B cell (primary cell): ENCODE data around the gene CMTM6. TPM values are rescaled to one million over a fixed set of nuclear protein-coding genes. Genes with fewer than 3 reads are reported as not detected.

Source experiments
- ATAC-seq: fragments of 200-7000 bp; cut with Tn5 transposase; one replicate; pipeline ENCODE4 v1.10.0; 2021; ENCODE audit warnings: low read depth, mild to moderate bottlenecking, moderate number of reproducible peaks, moderate library complexity
- CTCF ChIA-PET: fragments of 350-600 bp; sonication (Branson Sonifier 250); formaldehyde crosslinking; loops from one replicate; lab custom pipeline; 2021; ENCODE audit warnings: antibody characterized with exemption, inconsistent platforms; lab: Charles Lee
- POLR2A ChIA-PET: fragments of 350-600 bp; sonication (Branson Sonifier 250); formaldehyde crosslinking; loops from one replicate; lab custom pipeline; 2021; ENCODE audit warnings: antibody characterized with exemption; lab: Charles Lee
- DNase-seq: peaks from one replicate; pipeline ENCODE4 v3.0.0; 2013
- H2AFZ ChIP-seq: 2 replicates; pipeline ENCODE4 v1.6.1; 2012; ENCODE audit warnings: mild to moderate bottlenecking, low read depth, low read length; ENCODE audit not compliant: insufficient read depth, poor library complexity, severe bottlenecking
- H3K27ac ChIP-seq, 2 donors: 1 replicate in 1 of 2; 2 replicates in 1 of 2; pipeline ENCODE4 v1.5.1; 2012 to 2013; ENCODE audit warnings: low read length in 2 of 2, mild to moderate bottlenecking in 2 of 2, moderate library complexity in 1 of 2
- H3K27me3 ChIP-seq, 4 experiments: fragments of 200-600 bp in 1 of 4; sonication (generic) in 1 of 4; replicated peaks in 1 of 4; 1 replicate in 2 of 4; 2 replicates in 2 of 4; pipeline versions ENCODE4 v1.6.1 to v1.7.0; 2013 to 2016; ENCODE audit warnings: low read length in 3 of 4, mild to moderate bottlenecking in 2 of 4, mixed read lengths in 1 of 4, moderate library complexity in 1 of 4; ENCODE audit not compliant: insufficient read depth in 4 of 4, control insufficient read depth in 3 of 4; ENCODE audit errors: control extremely low read depth in 1 of 4
- H3K36me3 ChIP-seq, 2 experiments: replicated peaks in 1 of 2; 1 replicate in 1 of 2; 2 replicates in 1 of 2; pipeline versions ENCODE4 v1.6.1 to v1.7.1; 2013; ENCODE audit warnings: low read length in 1 of 2; ENCODE audit not compliant: insufficient read depth in 2 of 2, control insufficient read depth in 1 of 2; ENCODE audit errors: control extremely low read depth in 1 of 2, extremely low read depth in 1 of 2
- H3K4me1 ChIP-seq, 2 donors: fragments of 200-600 bp in 1 of 2; sonication (generic) in 1 of 2; 1 replicate in 1 of 2; 2 replicates in 1 of 2; pipeline versions ENCODE4 v1.5.1 to v1.6.1; 2013 to 2017; ENCODE audit warnings: low read length in 2 of 2; ENCODE audit not compliant: control insufficient read depth in 2 of 2, insufficient read depth in 2 of 2
- H3K4me2 ChIP-seq: replicated peaks from 2 replicates; pipeline ENCODE3; 2012; ENCODE audit warnings: mild to moderate bottlenecking, low read depth, low read length; ENCODE audit not compliant: poor library complexity, severe bottlenecking
- H3K4me3 ChIP-seq, 5 experiments: fragments of 200-600 bp in 1 of 5; sonication (generic) in 1 of 5; 1 replicate in 3 of 5; 2 replicates in 2 of 5; pipeline versions ENCODE4 v1.5.1 to v1.7.0; 2011 to 2016; ENCODE audit warnings: low read length in 4 of 5, mild to moderate bottlenecking in 4 of 5, low read depth in 2 of 5, control low read depth in 1 of 5, moderate library complexity in 1 of 5; ENCODE audit not compliant: insufficient read depth in 1 of 5; ENCODE audit errors: control extremely low read depth in 1 of 5, extremely low read depth in 1 of 5
- H3K79me2 ChIP-seq: fragments of 200-600 bp; sonication (generic); one replicate; pipeline ENCODE4 v1.6.0; 2016; ENCODE audit warnings: low read length; ENCODE audit not compliant: control insufficient read depth, insufficient read depth
- H3K9ac ChIP-seq: fragments of 200-600 bp; sonication (generic); 2 replicates; pipeline ENCODE4 v1.6.1; 2017; ENCODE audit warnings: mild to moderate bottlenecking, low read length, moderate library complexity
- H3K9me3 ChIP-seq, 3 donors: one replicate each; pipeline versions ENCODE4 v1.6.1 to v1.7.1; 2013; ENCODE audit warnings: low read length in 2 of 3; ENCODE audit not compliant: control insufficient read depth in 2 of 3, insufficient read depth in 1 of 3; ENCODE audit errors: control extremely low read depth in 1 of 3
- H4K20me1 ChIP-seq: 2 replicates; pipeline ENCODE4 v1.6.0; 2012; ENCODE audit warnings: mild to moderate bottlenecking, low read length; ENCODE audit not compliant: insufficient read depth, control insufficient read depth, poor library complexity, severe bottlenecking
- H3K27ac Mint-ChIP-seq: one replicate; pipeline ENCODE4 v1.8.0; 2021; ENCODE audit warnings: mixed read lengths
- H3K27me3 Mint-ChIP-seq: one replicate; pipeline ENCODE4 v1.8.0; 2021; ENCODE audit warnings: mixed read lengths
- H3K4me1 Mint-ChIP-seq: one replicate; pipeline ENCODE4 v1.8.0; 2021; ENCODE audit warnings: mixed read lengths
- H3K4me3 Mint-ChIP-seq: one replicate; pipeline ENCODE4 v1.8.0; 2021; ENCODE audit warnings: mixed read lengths
- H3K9me3 Mint-ChIP-seq: one replicate; pipeline ENCODE4 v1.8.0; 2022; ENCODE audit warnings: mixed read lengths; ENCODE audit not compliant: insufficient read depth
- EZH2 ChIP-seq: IDR thresholded peaks from 2 replicates; pipeline ENCODE4 v1.6.1; 2012; ENCODE audit warnings: borderline replicate concordance, low read depth, mild to moderate bottlenecking, moderate library complexity, low read length; ENCODE audit not compliant: insufficient read depth, poor library complexity, severe bottlenecking
- WGBS: methylation state at CpG from one replicate; pipeline ENCODE4 v1.1.5; 2013; ENCODE audit warnings: missing lambda C conversion rate; ENCODE audit not compliant: insufficient coverage; 5-methylcytosine and 5-hydroxymethylcytosine counted together
- intact Hi-C: fragments of 100-400 bp; cut with micrococcal nuclease; formaldehyde crosslinking; loops from one replicate; pipeline ENCODE4 v1.10.0; 2022
- polyA plus RNA-seq: library from polyadenylated mRNA; depleted of rRNA; stranded (reverse); fragments of >200 nt; gene quantifications from 2 replicates; pipeline ENCODE4 v1.2.3, GENCODE V29; 2012
- total RNA-seq, 2 donors: library from RNA; stranded (reverse); fragments of 120-200 nt in 1 of 2; gene quantifications; 1 replicate in 1 of 2; 2 replicates in 1 of 2; pipeline versions ENCODE4 v1.2.3 to v1.2.4, GENCODE V29; 2013 to 2022
- TF ChIP-seq, protein P1 (sequence below): fragments of 200-600 bp; IDR thresholded peaks from one replicate; pipeline ENCODE4 v1.8.0; 2022; ENCODE audit warnings: antibody characterized with exemption, mild to moderate bottlenecking

Gene CMTM6
- total and polyA plus RNA-seq, 2 donors (not counting 1 experiment from before 2014, with no cell fraction given), result 19.2 to 66.3 TPM

DNA sequence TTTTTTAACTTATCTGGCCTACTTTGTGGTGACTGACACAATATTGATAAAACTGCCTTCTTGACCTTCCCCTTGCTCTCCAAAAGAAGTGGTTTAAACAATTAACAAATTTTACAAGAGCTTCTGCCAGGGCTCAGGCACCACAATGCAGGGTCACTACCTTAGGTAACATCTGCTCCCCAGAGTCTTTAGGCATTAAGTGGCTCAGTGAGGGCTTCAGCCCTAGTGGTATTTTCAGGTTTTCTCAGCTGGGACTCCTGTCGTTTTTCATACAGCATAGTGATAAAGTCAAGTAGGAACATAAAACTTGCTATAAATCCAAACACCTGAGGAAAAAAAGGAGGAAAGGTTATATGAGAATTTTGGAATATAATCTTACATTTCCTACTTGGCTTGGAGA lies 18.9 kb downstream of the CMTM6 start:
- no peaks in the 10 kb centered on the region for H4K20me1 ChIP-seq
- no peak for ATAC-seq
- intact Hi-C loops, result loop anchor here (1.0 to 2.0 kb wide), 2 partner anchors 13 to 19 kb away; partner anchors contain the start of gene CMTM6
- H3K4me3 ChIP-seq, result no peak overlapping the region
- peak overlapping the region; percentile 85 to 94 for H3K27ac ChIP-seq
- no peak for DNase-seq
- peak overlapping the region; percentile 71 for H3K4me2 ChIP-seq
- no peak for TF ChIP-seq EZH2
- TF ChIP-seq, protein P1, sequence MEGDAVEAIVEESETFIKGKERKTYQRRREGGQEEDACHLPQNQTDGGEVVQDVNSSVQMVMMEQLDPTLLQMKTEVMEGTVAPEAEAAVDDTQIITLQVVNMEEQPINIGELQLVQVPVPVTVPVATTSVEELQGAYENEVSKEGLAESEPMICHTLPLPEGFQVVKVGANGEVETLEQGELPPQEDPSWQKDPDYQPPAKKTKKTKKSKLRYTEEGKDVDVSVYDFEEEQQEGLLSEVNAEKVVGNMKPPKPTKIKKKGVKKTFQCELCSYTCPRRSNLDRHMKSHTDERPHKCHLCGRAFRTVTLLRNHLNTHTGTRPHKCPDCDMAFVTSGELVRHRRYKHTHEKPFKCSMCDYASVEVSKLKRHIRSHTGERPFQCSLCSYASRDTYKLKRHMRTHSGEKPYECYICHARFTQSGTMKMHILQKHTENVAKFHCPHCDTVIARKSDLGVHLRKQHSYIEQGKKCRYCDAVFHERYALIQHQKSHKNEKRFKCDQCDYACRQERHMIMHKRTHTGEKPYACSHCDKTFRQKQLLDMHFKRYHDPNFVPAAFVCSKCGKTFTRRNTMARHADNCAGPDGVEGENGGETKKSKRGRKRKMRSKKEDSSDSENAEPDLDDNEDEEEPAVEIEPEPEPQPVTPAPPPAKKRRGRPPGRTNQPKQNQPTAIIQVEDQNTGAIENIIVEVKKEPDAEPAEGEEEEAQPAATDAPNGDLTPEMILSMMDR, result no peak
- no peaks in the 10 kb centered on the region for H3K9me3 Mint-ChIP-seq
- ChIA-PET POLR2A (no interaction called here), CTCF (interaction anchor here (0.7 to 6.7 kb wide), 6 partner anchors 15 to 109 kb away, joined by 3 to 62 read pairs (median 4); no protein-coding TSS in a partner anchor)
- H3K27me3 Mint-ChIP-seq, result no peaks in the 10 kb centered on the region
- H3K4me3 Mint-ChIP-seq, result no peak overlapping the region
- peak overlapping the region; percentile 77 for H3K27ac Mint-ChIP-seq
- peaks cover 30% of the 10 kb centered on the region for H3K4me1 Mint-ChIP-seq
- no peak overlapping the region for H2AFZ ChIP-seq
- H3K9me3 ChIP-seq, result no peaks in the 10 kb centered on the region
- no peaks in the 10 kb centered on the region for H3K27me3 ChIP-seq
- H3K9ac ChIP-seq, result no peak overlapping the region
- H3K36me3 ChIP-seq, result peaks cover 13 to 48% of the 10 kb centered on the region in 2 experiments
- no CpG with 5 or more reads among the region's 1 CpG for WGBS
- peaks cover 13 to 14% of the 10 kb centered on the region in 2 donors for H3K4me1 ChIP-seq
- H3K79me2 ChIP-seq, result peaks cover 55% of the 10 kb centered on the region

DNA sequence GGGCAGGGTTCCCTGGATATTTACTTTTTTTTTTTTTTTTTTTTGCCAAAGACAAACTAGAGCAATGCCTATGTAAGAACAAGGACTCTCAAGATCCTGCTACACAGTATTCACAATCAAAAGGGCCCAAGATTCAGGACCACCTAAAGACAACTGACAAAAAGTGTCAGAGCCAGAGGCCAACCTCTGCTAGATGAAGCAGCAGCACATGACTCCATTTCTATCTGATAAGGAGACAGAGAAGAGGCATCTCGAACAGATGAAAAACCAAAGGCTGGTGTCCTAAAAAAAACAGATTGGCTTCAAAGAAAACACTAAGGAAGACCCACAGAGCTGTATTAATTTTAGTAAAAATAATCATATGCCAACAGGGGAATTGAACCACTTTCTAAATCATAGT lies 20.0 kb downstream of the CMTM6 start:
- H3K4me1 ChIP-seq, result peaks cover 18 to 19% of the 10 kb centered on the region in 2 donors
- peaks cover 45% of the 10 kb centered on the region for H3K79me2 ChIP-seq
- H3K36me3 ChIP-seq, result peaks cover 17 to 40% of the 10 kb centered on the region in 2 experiments
- H3K9me3 ChIP-seq, result no peaks in the 10 kb centered on the region
- intact Hi-C loops, result no loop called here
- H3K4me1 Mint-ChIP-seq, result peaks cover 38% of the 10 kb centered on the region
- peak overlapping the region in 1 of 2 donors; percentile 32 for H3K27ac ChIP-seq
- no peak overlapping the region for H2AFZ ChIP-seq
- WGBS, result no CpG with 5 or more reads among the region's 1 CpG
- no peak overlapping the region for H3K4me3 ChIP-seq
- no peaks in the 10 kb centered on the region for H3K9me3 Mint-ChIP-seq
- DNase-seq, result no peak
- H3K27me3 Mint-ChIP-seq, result no peaks in the 10 kb centered on the region
- CTCF ChIA-PET, result interaction anchor here (0.8 to 6.7 kb wide), 3 partner anchors 14 to 108 kb away, joined by 3 to 62 read pairs (median 6); no protein-coding TSS in a partner anchor
- no peaks in the 10 kb centered on the region for H4K20me1 ChIP-seq
- H3K4me2 ChIP-seq, result no peak overlapping the region
- H3K4me3 Mint-ChIP-seq, result no peak overlapping the region
- no peak for TF ChIP-seq EZH2
- TF ChIP-seq, protein P1, result no peak
- POLR2A ChIA-PET, result no interaction called here
- H3K27me3 ChIP-seq, result no peaks in the 10 kb centered on the region
- ATAC-seq, result no peak
- no peak overlapping the region for H3K27ac Mint-ChIP-seq
- H3K9ac ChIP-seq, result no peak overlapping the region
